ENCODE results near the gene SLC13A3. TPM values are rescaled to one million over a fixed set of nuclear protein-coding genes. Genes with fewer than 3 reads are reported as not detected.

Gene SLC13A3
- total RNA-seq, 1 experiment from 2014 or later: 1.3 TPM

DNA sequence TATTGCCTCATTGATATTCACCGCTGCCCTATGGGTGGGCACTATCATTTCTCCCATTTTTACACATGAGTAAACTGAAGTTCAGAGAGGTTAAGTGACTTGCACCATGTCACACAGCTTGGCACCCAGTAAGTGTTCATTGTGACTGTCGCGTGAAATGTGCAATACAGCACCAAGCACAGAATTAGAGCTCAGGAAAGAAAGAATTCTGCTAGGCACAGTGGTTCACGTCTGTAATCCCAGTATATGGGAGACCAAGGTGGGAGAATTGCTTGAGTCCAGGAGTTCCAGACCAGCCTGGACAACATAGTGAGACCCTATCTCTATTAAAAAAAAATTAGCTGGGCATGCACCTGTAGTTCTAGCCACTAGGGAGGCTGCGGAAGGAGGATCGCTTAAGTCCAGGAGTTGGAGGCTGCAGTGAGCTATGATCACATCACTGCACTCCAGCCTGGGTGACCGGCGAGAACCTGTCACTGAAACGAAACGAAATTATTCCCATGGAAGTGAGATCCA, 626 bp downstream of the SLC13A3 start:
- H3K36me3 ChIP-seq (ENCODE audit: insufficient read depth, low read length, poor library complexity, severe bottlenecking): no peaks in the 10 kb centered on the region
- H3K27me3 ChIP-seq (replicated peaks; ENCODE audit: insufficient read depth, low read depth, low read length, poor library complexity): peaks cover 44% of the 10 kb centered on the region
- H3K27ac ChIP-seq (ENCODE audit: low read depth, low read length, poor library complexity, severe bottlenecking): no peak overlapping the region
- ChIA-PET CTCF (no interaction called here), POLR2A (ENCODE audit: low non-redundant PET) (no interaction called here)
- H3K4me3 ChIP-seq (ENCODE audit: low read depth, low read length, poor library complexity, severe bottlenecking): no peak overlapping the region
- H3K9me3 ChIP-seq (ENCODE audit: low read depth, low read length, poor library complexity, severe bottlenecking): no peaks in the 10 kb centered on the region
- H3K4me1 ChIP-seq (ENCODE audit: insufficient read depth, low read length, poor library complexity, severe bottlenecking): no peaks in the 10 kb centered on the region
- BruUV-seq (replicated peaks): no TSS peak
- no peak for DNase-seq (ENCODE audit: low spot score)
- TF ChIP-seq CTCF (conservative IDR thresholded peaks at IDR 0.05; ENCODE audit: low read depth, low read length): no peak
- TF ChIP-seq EZH2 (IDR thresholded peaks at IDR 0.05; ENCODE audit: borderline replicate concordance, low read depth, low read length, poor library complexity, severe bottlenecking): no peak
- intact Hi-C loops (cut with micrococcal nuclease; ENCODE audit: unreplicated experiment): no loop called here

GRCh38 chr20:46649965-46650542, 1.2 kb downstream of the SLC13A3 start:
- Histone ChIP-seq H3K9me3 (ENCODE audit: low read depth, low read length, poor library complexity, severe bottlenecking) (no peaks in the 10 kb centered on the region), H3K36me3 (ENCODE audit: insufficient read depth, low read length, poor library complexity, severe bottlenecking) (no peaks in the 10 kb centered on the region), H3K4me1 (ENCODE audit: insufficient read depth, low read length, poor library complexity, severe bottlenecking) (no peaks in the 10 kb centered on the region), H3K27me3 (replicated peaks; ENCODE audit: insufficient read depth, low read depth, low read length, poor library complexity) (peaks cover 44% of the 10 kb centered on the region), H3K27ac (ENCODE audit: low read depth, low read length, poor library complexity, severe bottlenecking) (no peak overlapping the region), H3K4me3 (ENCODE audit: low read depth, low read length, poor library complexity, severe bottlenecking) (no peak overlapping the region)
- no peak for DNase-seq (ENCODE audit: low spot score)
- ChIA-PET CTCF (no interaction called here), POLR2A (ENCODE audit: low non-redundant PET) (no interaction called here)
- TF ChIP-seq CTCF (conservative IDR thresholded peaks at IDR 0.05; ENCODE audit: low read depth, low read length): no peak
- TF ChIP-seq EZH2 (IDR thresholded peaks at IDR 0.05; ENCODE audit: borderline replicate concordance, low read depth, low read length, poor library complexity, severe bottlenecking): no peak
- no TSS peak for BruUV-seq (replicated peaks)
- intact Hi-C loops (cut with micrococcal nuclease; ENCODE audit: unreplicated experiment): no loop called here

DNA sequence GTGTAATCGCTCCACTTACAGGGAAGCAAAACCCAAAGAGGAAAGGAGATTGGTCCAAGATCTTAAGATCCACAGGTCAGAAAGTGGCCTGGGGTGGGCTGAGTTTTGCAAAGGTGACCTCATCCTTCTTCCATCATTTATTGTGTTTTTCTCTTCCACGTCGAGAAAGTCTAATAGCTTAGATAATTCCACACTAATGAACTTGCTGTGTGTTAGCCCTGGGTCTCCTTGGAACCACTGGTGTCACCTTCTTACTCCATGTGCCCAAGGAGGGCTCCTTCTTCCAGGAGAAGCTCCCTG, 1.7 kb downstream of the SLC13A3 start:
- no peaks in the 10 kb centered on the region for H3K4me1 ChIP-seq (ENCODE audit: insufficient read depth, low read length, poor library complexity, severe bottlenecking)
- no peak for TF ChIP-seq EZH2 (IDR thresholded peaks at IDR 0.05; ENCODE audit: borderline replicate concordance, low read depth, low read length, poor library complexity, severe bottlenecking)
- no peak for TF ChIP-seq CTCF (conservative IDR thresholded peaks at IDR 0.05; ENCODE audit: low read depth, low read length)
- H3K9me3 ChIP-seq (ENCODE audit: low read depth, low read length, poor library complexity, severe bottlenecking): no peaks in the 10 kb centered on the region
- no peak overlapping the region for H3K27ac ChIP-seq (ENCODE audit: low read depth, low read length, poor library complexity, severe bottlenecking)
- no peak overlapping the region for H3K4me3 ChIP-seq (ENCODE audit: low read depth, low read length, poor library complexity, severe bottlenecking)
- ChIA-PET POLR2A (ENCODE audit: low non-redundant PET) (no interaction called here), CTCF (no interaction called here)
- no TSS peak for BruUV-seq (replicated peaks)
- H3K36me3 ChIP-seq (ENCODE audit: insufficient read depth, low read length, poor library complexity, severe bottlenecking): no peaks in the 10 kb centered on the region
- intact Hi-C loops (cut with micrococcal nuclease; ENCODE audit: unreplicated experiment): no loop called here
- no peak for DNase-seq (ENCODE audit: low spot score)
- peaks cover 44% of the 10 kb centered on the region for H3K27me3 ChIP-seq (replicated peaks; ENCODE audit: insufficient read depth, low read depth, low read length, poor library complexity)
